ENCODE measurements around the gene TLR4. TPM values are rescaled to one million over a fixed set of nuclear protein-coding genes. Genes with fewer than 3 reads are reported as not detected.
A peak's percentile ranks its signal among the peaks of the same experiment; 100 is the strongest.

Gene TLR4
- polyA plus RNA-seq, 1 experiment: 5.4 TPM

DNA sequence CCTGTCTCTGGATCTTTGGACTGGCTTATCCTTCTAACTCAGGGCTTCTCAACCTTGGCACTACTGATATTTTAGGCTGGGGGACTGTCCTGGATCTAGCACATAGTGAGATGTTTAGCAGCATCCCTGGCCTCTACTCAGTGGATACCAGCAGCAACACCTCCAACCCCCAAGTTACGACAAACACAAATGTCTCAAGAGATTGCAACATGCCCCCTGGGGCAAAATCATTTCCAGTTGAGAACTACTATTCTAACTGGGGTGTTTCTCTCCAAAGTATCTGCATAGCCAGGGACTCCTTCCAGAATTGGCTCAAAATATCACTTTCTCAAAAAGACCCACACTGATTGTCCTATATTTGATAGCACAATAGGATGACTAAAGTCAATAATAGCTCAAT, 7.2 kb upstream of the TLR4 start:
- no peaks in the 10 kb centered on the region for H3K36me3 ChIP-seq (ENCODE audit: control insufficient read depth, insufficient read depth, low read length)
- H3K4me3 ChIP-seq (ENCODE audit: low read depth, low read length): no peak overlapping the region
- no peaks in the 10 kb centered on the region for H3K27me3 ChIP-seq (ENCODE audit: control insufficient read depth, insufficient read depth, low read length)
- POLR2A ChIA-PET: no interaction called here
- CTCF ChIA-PET: no interaction called here
- TF ChIP-seq, protein P1, sequence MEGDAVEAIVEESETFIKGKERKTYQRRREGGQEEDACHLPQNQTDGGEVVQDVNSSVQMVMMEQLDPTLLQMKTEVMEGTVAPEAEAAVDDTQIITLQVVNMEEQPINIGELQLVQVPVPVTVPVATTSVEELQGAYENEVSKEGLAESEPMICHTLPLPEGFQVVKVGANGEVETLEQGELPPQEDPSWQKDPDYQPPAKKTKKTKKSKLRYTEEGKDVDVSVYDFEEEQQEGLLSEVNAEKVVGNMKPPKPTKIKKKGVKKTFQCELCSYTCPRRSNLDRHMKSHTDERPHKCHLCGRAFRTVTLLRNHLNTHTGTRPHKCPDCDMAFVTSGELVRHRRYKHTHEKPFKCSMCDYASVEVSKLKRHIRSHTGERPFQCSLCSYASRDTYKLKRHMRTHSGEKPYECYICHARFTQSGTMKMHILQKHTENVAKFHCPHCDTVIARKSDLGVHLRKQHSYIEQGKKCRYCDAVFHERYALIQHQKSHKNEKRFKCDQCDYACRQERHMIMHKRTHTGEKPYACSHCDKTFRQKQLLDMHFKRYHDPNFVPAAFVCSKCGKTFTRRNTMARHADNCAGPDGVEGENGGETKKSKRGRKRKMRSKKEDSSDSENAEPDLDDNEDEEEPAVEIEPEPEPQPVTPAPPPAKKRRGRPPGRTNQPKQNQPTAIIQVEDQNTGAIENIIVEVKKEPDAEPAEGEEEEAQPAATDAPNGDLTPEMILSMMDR (IDR thresholded peaks at IDR 0.05; ENCODE audit: insufficient read depth, low read depth, low read length): no peak
- no peak for DNase-seq (ENCODE audit: low read depth)

DNA sequence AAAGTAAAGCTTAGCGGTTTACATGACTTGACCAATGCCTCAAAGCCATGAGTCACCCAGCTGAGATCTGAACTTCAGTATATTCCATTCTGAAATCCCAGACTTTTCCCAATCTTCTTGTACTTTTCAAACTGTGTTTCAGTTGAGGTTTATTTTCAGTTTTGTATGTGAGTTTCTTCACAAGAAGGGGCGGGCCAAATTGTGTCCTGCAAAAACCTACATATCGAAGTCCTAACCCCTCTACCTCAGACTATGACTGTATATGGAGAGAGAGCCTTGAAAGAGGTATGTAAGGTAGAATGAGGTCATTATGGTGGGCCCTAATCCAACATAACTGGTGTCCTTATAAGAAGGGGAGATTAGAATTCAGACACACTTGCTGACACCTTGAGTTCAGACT, 666 bp upstream of the TLR4 start:
- ChIA-PET POLR2A (no interaction called here), CTCF (interaction anchor here (0.6 to 2.2 kb wide), 2 partner anchors 11 to 30 kb away, joined by 3 to 7 read pairs; no protein-coding TSS in a partner anchor)
- DNase-seq (ENCODE audit: low read depth): no peak
- no peaks in the 10 kb centered on the region for H3K36me3 ChIP-seq (ENCODE audit: control insufficient read depth, insufficient read depth, low read length)
- H3K4me3 ChIP-seq (ENCODE audit: low read depth, low read length): peak overlapping the region; percentile 50
- no peaks in the 10 kb centered on the region for H3K27me3 ChIP-seq (ENCODE audit: control insufficient read depth, insufficient read depth, low read length)
- TF ChIP-seq, protein P1 (IDR thresholded peaks at IDR 0.05; ENCODE audit: insufficient read depth, low read depth, low read length): no peak

DNA sequence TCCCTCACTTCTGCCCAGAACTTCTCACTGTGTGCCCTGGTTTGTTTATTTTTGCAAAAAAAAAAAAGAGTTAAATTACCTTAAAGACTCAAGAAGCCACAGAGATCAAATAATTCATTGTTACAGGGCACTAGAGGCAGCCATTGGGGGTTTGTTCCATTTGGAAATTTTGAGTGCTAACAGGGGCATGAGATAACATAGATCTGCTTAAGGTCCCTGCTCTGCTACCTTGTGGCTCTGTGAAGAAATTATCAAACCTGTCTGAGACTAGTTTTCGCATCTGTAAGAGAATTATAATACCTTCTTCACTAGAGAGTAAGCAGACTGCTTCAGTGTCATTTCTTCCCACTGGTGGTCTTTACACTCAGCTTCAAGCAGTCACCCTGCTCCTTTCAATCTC, 394 bp downstream of the TLR4 start:
- no peak for DNase-seq (ENCODE audit: low read depth)
- CTCF ChIA-PET: no interaction called here
- TF ChIP-seq, protein P1 (IDR thresholded peaks at IDR 0.05; ENCODE audit: insufficient read depth, low read depth, low read length): no peak
- Histone ChIP-seq H3K27me3 (ENCODE audit: control insufficient read depth, insufficient read depth, low read length) (no peaks in the 10 kb centered on the region), H3K36me3 (ENCODE audit: control insufficient read depth, insufficient read depth, low read length) (no peaks in the 10 kb centered on the region), H3K4me3 (ENCODE audit: low read depth, low read length) (peak overlapping the region; percentile 50)
- POLR2A ChIA-PET: interaction anchor here (0.7 kb wide), 2 partner anchors 27 to 38 kb away, joined by 4 to 11 read pairs; no protein-coding TSS in a partner anchor

DNA sequence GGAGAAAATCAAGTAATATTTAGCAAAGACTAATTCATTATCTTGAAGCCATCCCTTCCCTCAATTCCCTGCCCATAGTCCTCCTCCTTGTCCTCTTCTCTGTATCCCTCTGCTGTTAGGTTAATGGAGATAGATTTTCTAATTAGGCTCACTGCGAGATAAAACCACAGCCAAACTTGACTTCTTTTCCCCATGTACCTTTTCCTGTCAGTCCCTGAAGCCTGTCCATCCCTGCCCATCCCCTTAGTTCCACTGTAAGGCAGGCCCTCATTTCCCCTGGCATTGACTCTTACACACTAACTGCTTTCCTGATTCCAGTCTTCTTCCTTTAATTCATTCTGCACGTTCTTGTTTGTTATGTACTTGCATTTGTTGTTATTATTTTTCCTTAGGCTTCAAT, 1.2 kb downstream of the TLR4 start:
- no peak for DNase-seq (ENCODE audit: low read depth)
- no peaks in the 10 kb centered on the region for H3K27me3 ChIP-seq (ENCODE audit: control insufficient read depth, insufficient read depth, low read length)
- TF ChIP-seq, protein P1 (IDR thresholded peaks at IDR 0.05; ENCODE audit: insufficient read depth, low read depth, low read length): no peak
- H3K4me3 ChIP-seq (ENCODE audit: low read depth, low read length): peak overlapping the region; percentile 50
- POLR2A ChIA-PET: no interaction called here
- H3K36me3 ChIP-seq (ENCODE audit: control insufficient read depth, insufficient read depth, low read length): no peaks in the 10 kb centered on the region
- CTCF ChIA-PET: no interaction called here

DNA sequence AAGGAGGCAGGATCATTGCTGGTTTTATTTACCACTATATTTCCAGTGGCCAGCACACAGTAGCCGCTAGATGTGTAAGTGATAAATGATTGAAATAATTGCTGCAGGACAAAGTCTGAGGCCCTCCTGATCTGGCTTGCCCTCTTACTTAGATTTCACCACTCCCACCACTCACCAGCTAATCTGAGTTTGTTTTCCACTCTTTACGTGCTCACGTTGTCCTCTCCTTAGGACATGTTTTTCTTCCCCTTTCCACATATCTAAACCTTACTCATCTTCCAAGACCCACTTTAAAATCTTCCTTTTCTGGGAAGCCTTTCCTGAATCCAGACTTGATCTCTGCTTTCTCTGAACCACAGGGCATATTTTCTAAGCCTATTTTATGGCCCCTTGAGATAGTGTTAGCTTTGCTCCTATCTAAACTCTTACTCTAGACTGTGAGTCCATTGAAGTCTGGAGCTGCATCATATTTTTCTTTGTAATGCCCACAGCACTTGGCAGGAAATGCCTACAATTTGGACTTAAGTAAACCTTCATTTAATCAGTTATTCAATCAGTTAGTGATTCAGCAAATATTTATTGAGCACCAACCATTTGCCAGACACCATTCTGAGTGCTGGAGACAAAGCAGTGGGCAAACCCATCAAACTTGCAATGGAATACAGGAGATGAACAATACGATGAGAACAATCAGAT, 2.4 kb downstream of the TLR4 start:
- ChIA-PET CTCF (interaction anchor here (1.3 kb wide), 1 partner anchor 18 kb away, joined by 3 read pairs; no protein-coding TSS in a partner anchor), POLR2A (no interaction called here)

More for the DNA sequence above, 2.4 kb downstream of the TLR4 start:
- DNase-seq (ENCODE audit: low read depth): no peak
- Histone ChIP-seq H3K27me3 (ENCODE audit: control insufficient read depth, insufficient read depth, low read length) (no peaks in the 10 kb centered on the region), H3K36me3 (ENCODE audit: control insufficient read depth, insufficient read depth, low read length) (no peaks in the 10 kb centered on the region), H3K4me3 (ENCODE audit: low read depth, low read length) (peak overlapping the region; percentile 7)
- TF ChIP-seq, protein P1 (IDR thresholded peaks at IDR 0.05; ENCODE audit: insufficient read depth, low read depth, low read length): no peak
